GM23338 (cell line): ENCODE measurements around the gene TAF11L7. TPM values are rescaled to one million over a fixed set of nuclear protein-coding genes. Genes with fewer than 3 reads are reported as not detected.
"Not testable (repeated sequence)": the region's sequence is repeated elsewhere in the genome, so short reads cannot be mapped to it uniquely, and the experiment has no call there.

Source experiments
- ATAC-seq: fragments of 200-7000 bp; cut with Tn5 transposase; 3 replicates; pipeline ENCODE4 v1.9.1; 2020
- DNase-seq: peaks from one replicate; pipeline ENCODE4 v3.0.0-alpha.2; 2015; ENCODE audit warnings: low spot score
- H2AFZ ChIP-seq: fragments of 200-600 bp; sonication (generic); 2 replicates; pipeline ENCODE4 v1.8.0; 2016; ENCODE audit warnings: antibody characterized with exemption, mild to moderate bottlenecking, moderate library complexity
- H3F3A ChIP-seq: fragments of 200-600 bp; sonication (generic); replicated peaks from 2 replicates; pipeline ENCODE4 v1.8.0; 2017; ENCODE audit warnings: antibody characterized with exemption, mixed run types, low read depth
- H3K27ac ChIP-seq: fragments of 200-600 bp; sonication (generic); 2 replicates; pipeline ENCODE4 v1.6.1; 2016; ENCODE audit warnings: low read depth
- H3K27me3 ChIP-seq: fragments of 200-600 bp; sonication (generic); 2 replicates; pipeline ENCODE4 v1.8.0; 2016; ENCODE audit warnings: mild to moderate bottlenecking, mixed run types, moderate library complexity; ENCODE audit not compliant: insufficient read depth
- H3K36me3 ChIP-seq: fragments of 200-600 bp; sonication (generic); 2 replicates; pipeline ENCODE4 v1.8.0; 2016; ENCODE audit warnings: mild to moderate bottlenecking; ENCODE audit not compliant: insufficient read depth
- H3K4me1 ChIP-seq: fragments of 200-600 bp; sonication (generic); 2 replicates; pipeline ENCODE4 v1.8.0; 2016; ENCODE audit warnings: mild to moderate bottlenecking, moderate library complexity; ENCODE audit not compliant: insufficient read depth
- H3K4me2 ChIP-seq: fragments of 200-600 bp; sonication (generic); 2 replicates; pipeline ENCODE4 v1.7.1; 2017; ENCODE audit warnings: mixed run types
- H3K4me3 ChIP-seq: fragments of 200-600 bp; sonication (generic); 2 replicates; pipeline ENCODE4 v1.6.1; 2016; ENCODE audit warnings: mixed run types
- H3K79me2 ChIP-seq: fragments of 200-600 bp; sonication (generic); replicated peaks from 2 replicates; pipeline ENCODE4 v1.8.0; 2017; ENCODE audit warnings: mild to moderate bottlenecking; ENCODE audit not compliant: insufficient read depth
- H3K9me2 ChIP-seq: fragments of 200-600 bp; sonication (generic); 2 replicates; pipeline ENCODE4 v1.8.0; 2017; ENCODE audit not compliant: insufficient read depth
- H4K20me1 ChIP-seq: fragments of 200-600 bp; sonication (generic); replicated peaks from 2 replicates; pipeline ENCODE4 v1.8.0; 2017; ENCODE audit warnings: mild to moderate bottlenecking; ENCODE audit not compliant: insufficient read depth
- H3K27ac Mint-ChIP-seq: 2 replicates; pipeline ENCODE4 v1.8.0; 2020; ENCODE audit warnings: inconsistent platforms, mild to moderate bottlenecking, moderate library complexity, mixed read lengths
- H3K27me3 Mint-ChIP-seq: 3 replicates; pipeline ENCODE4 v1.8.0; 2022; ENCODE audit warnings: low read depth, mild to moderate bottlenecking, moderate library complexity, mixed read lengths, inconsistent platforms; ENCODE audit not compliant: insufficient read depth, poor library complexity
- H3K36me3 Mint-ChIP-seq: 3 replicates; pipeline ENCODE4 v1.8.0; 2021; ENCODE audit warnings: low read depth, mild to moderate bottlenecking, inconsistent platforms, moderate library complexity, mixed read lengths
- H3K4me1 Mint-ChIP-seq: 3 replicates; pipeline ENCODE4 v1.8.0; 2020; ENCODE audit warnings: mild to moderate bottlenecking, inconsistent platforms, mixed read lengths
- H3K4me3 Mint-ChIP-seq: 3 replicates; pipeline ENCODE4 v1.8.0; 2021; ENCODE audit warnings: moderate library complexity, mild to moderate bottlenecking, inconsistent platforms, mixed read lengths
- H3K9me3 Mint-ChIP-seq: 3 replicates; pipeline ENCODE4 v1.8.0; 2020; ENCODE audit warnings: moderate library complexity, mild to moderate bottlenecking, inconsistent platforms, mixed read lengths
- polyA plus RNA-seq: library from polyadenylated mRNA; unstranded; fragments of >200 nt; fragmentation: Nextera tagmentation; extraction: Ambion mirVana; gene quantifications from 2 replicates; pipeline ENCODE4 v1.2.1, GENCODE V29; 2016
- small RNA-seq: library from RNA; depleted of rRNA; stranded (forward); fragments of <200 nt; gene quantifications from one replicate; pipeline ENCODE3, GENCODE V24; 2014; ENCODE audit warnings: low replicate concordance
- total RNA-seq: library from RNA; depleted of rRNA; stranded (reverse); fragments of >200 nt; shearing (Covaris generic); gene quantifications from 2 replicates; pipeline ENCODE4 v1.2.3, GENCODE V29; 2014; rRNA removed

TAF11L7 gene
- total and polyA plus RNA-seq, 2 experiments from 2014 or later: not detected

- H2AFZ ChIP-seq, H3K4me3 ChIP-seq, H4K20me1 ChIP-seq, ATAC-seq, H3K4me1 Mint-ChIP-seq, H3K4me2 ChIP-seq, H3K27ac Mint-ChIP-seq, H3K27me3 Mint-ChIP-seq, H3K9me2 ChIP-seq, DNase-seq, H3K9me3 Mint-ChIP-seq, H3K27me3 ChIP-seq, H3K27ac ChIP-seq, H3K4me3 Mint-ChIP-seq, H3F3A ChIP-seq, H3K4me1 ChIP-seq, H3K79me2 ChIP-seq, H3K36me3 ChIP-seq, H3K36me3 Mint-ChIP-seq: not testable (repeated sequence)
Measured at GRCh38 chr5:17603880-17604279, 18.3 kb upstream of the TAF11L7 start, which contains the start of gene TAF11L11. TSS of gene TAF11L11 (plus strand) at chr5:17604183.

- not testable (repeated sequence) for ATAC-seq, H3F3A ChIP-seq, H3K9me2 ChIP-seq, H3K4me1 ChIP-seq, H3K4me3 Mint-ChIP-seq, H3K4me3 ChIP-seq, H3K27ac ChIP-seq, H3K27me3 ChIP-seq, H3K36me3 Mint-ChIP-seq, H2AFZ ChIP-seq, H3K79me2 ChIP-seq, H3K27me3 Mint-ChIP-seq, H3K9me3 Mint-ChIP-seq, H3K4me1 Mint-ChIP-seq, H3K4me2 ChIP-seq, H4K20me1 ChIP-seq, H3K27ac Mint-ChIP-seq, H3K36me3 ChIP-seq, DNase-seq
Measured at GRCh38 chr5:17597728-17598127, 12.2 kb upstream of the TAF11L7 start, which contains the start of gene TAF11L10. TSS of gene TAF11L10 (minus strand) at chr5:17597828.

GRCh38 chr5:17594255-17594654 lies 8.7 kb upstream of the TAF11L7 start, which contains the start of gene TAF11L9:
TSS of gene TAF11L9 (minus strand) at chr5:17594394.
- not testable (repeated sequence) for H3F3A ChIP-seq, H3K36me3 Mint-ChIP-seq, H3K79me2 ChIP-seq, H3K4me1 Mint-ChIP-seq, H3K4me1 ChIP-seq, H3K4me2 ChIP-seq, H3K4me3 ChIP-seq, H3K27ac ChIP-seq, ATAC-seq, H3K4me3 Mint-ChIP-seq, H3K27ac Mint-ChIP-seq, H3K9me2 ChIP-seq, H3K27me3 ChIP-seq, DNase-seq, H3K27me3 Mint-ChIP-seq, H2AFZ ChIP-seq, H4K20me1 ChIP-seq, H3K9me3 Mint-ChIP-seq, H3K36me3 ChIP-seq

GRCh38 chr5:17590860-17591259 lies 5.3 kb upstream of the TAF11L7 start, which contains the start of gene TAF11L8:
TSS of gene TAF11L8 (minus strand) at chr5:17590960.
- H3K4me3 Mint-ChIP-seq, H3K27ac Mint-ChIP-seq, H3K4me1 Mint-ChIP-seq, H4K20me1 ChIP-seq, H2AFZ ChIP-seq, H3K4me2 ChIP-seq, H3K36me3 ChIP-seq, H3K27ac ChIP-seq, H3K27me3 ChIP-seq, H3K4me1 ChIP-seq, H3K4me3 ChIP-seq, H3K36me3 Mint-ChIP-seq, H3K79me2 ChIP-seq, H3F3A ChIP-seq, DNase-seq, ATAC-seq, H3K9me2 ChIP-seq, H3K9me3 Mint-ChIP-seq, H3K27me3 Mint-ChIP-seq: not testable (repeated sequence)

Small RNA genes within 50 kb of the gene (small RNA-seq; reads per million reads assigned to genes)
- not detected for gene AC233724.3
- gene AC233724.6: not detected
- gene AC233724.7: not detected

Other genes starting within 250 kb of the TAF11L7 start
- gene TAF11L2, start 87.5 kb downstream of the TAF11L7 start, total RNA-seq: not detected in 2 replicates
- not detected in 2 replicates for gene TAF11L2, start 87.5 kb downstream of the TAF11L7 start, polyA plus RNA-seq
- gene TAF11L3, start 67.4 kb downstream of the TAF11L7 start, total RNA-seq: not detected in 2 replicates
- gene TAF11L3, start 67.4 kb downstream of the TAF11L7 start, polyA plus RNA-seq: not detected in 2 replicates
- gene TAF11L4, start 64.0 kb downstream of the TAF11L7 start, total RNA-seq: not detected in 2 replicates
- not detected in 2 replicates for gene TAF11L4, start 64.0 kb downstream of the TAF11L7 start, polyA plus RNA-seq
- not detected in 2 replicates for gene TAF11L5, start 60.5 kb downstream of the TAF11L7 start, total RNA-seq
- gene TAF11L5, start 60.5 kb downstream of the TAF11L7 start, polyA plus RNA-seq: not detected in 2 replicates
- gene TAF11L6, start 57.1 kb downstream of the TAF11L7 start, total RNA-seq: not detected in 2 replicates
- gene TAF11L6, start 57.1 kb downstream of the TAF11L7 start, polyA plus RNA-seq: not detected in 2 replicates
- gene TAF11L8, start 5.2 kb upstream of the TAF11L7 start, total RNA-seq: not detected in 2 replicates
- gene TAF11L8, start 5.2 kb upstream of the TAF11L7 start, polyA plus RNA-seq: not detected in 2 replicates
- not detected in 2 replicates for gene TAF11L9, start 8.6 kb upstream of the TAF11L7 start, total RNA-seq
- gene TAF11L9, start 8.6 kb upstream of the TAF11L7 start, polyA plus RNA-seq: not detected in 2 replicates
- not detected in 2 replicates for gene TAF11L10, start 12.1 kb upstream of the TAF11L7 start, total RNA-seq
- gene TAF11L10, start 12.1 kb upstream of the TAF11L7 start, polyA plus RNA-seq: not detected in 2 replicates
- gene TAF11L11, start 18.4 kb upstream of the TAF11L7 start, total RNA-seq: 0.21 and 1.6 TPM in 2 replicates
- not detected in 2 replicates for gene TAF11L11, start 18.4 kb upstream of the TAF11L7 start, polyA plus RNA-seq
- not detected in 2 replicates for gene TAF11L12, start 24.6 kb upstream of the TAF11L7 start, total RNA-seq
- gene TAF11L12, start 24.6 kb upstream of the TAF11L7 start, polyA plus RNA-seq: not detected in 2 replicates
- gene TAF11L13, start 46.3 kb upstream of the TAF11L7 start, total RNA-seq: not detected in 2 replicates
- gene TAF11L13, start 46.3 kb upstream of the TAF11L7 start, polyA plus RNA-seq: not detected in 2 replicates
- not detected in 2 replicates for gene TAF11L14, start 48.7 kb upstream of the TAF11L7 start, total RNA-seq
- not detected in 2 replicates for gene TAF11L14, start 48.7 kb upstream of the TAF11L7 start, polyA plus RNA-seq